Stimulated activated CD8-positive, alpha-beta memory T cell treated with anti-CD3 and anti-CD28 coated beads, Interleukin-12 subunit alpha, Interleukin-12 subunit beta, amount 100 ng/mL, for 1 hour (primary cell): ENCODE data around the gene USP11.

ENCODE experiments used
- DNase-seq: peaks from one replicate; pipeline ENCODE4 v3.0.0-alpha.2; 2020; ENCODE audit warnings: low read depth

USP11 gene

DNA sequence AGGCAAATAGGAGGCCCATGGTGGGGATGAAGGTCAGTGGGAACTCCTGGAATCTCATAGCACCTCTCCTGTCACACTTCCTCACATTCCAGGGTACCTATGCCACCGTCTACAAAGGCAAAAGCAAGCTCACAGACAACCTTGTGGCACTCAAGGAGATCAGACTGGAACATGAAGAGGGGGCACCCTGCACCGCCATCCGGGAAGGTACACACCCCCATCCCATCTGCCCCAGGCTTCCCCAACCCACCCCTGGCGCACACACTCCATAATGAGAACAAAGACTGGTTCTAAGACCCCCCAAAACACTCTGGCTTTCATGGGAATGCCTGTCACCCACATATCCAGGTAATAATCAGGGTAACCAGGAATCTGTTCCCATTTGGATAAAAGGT is 7.9 kb upstream of the USP11 start:
- DNase-seq: no peak

DNA sequence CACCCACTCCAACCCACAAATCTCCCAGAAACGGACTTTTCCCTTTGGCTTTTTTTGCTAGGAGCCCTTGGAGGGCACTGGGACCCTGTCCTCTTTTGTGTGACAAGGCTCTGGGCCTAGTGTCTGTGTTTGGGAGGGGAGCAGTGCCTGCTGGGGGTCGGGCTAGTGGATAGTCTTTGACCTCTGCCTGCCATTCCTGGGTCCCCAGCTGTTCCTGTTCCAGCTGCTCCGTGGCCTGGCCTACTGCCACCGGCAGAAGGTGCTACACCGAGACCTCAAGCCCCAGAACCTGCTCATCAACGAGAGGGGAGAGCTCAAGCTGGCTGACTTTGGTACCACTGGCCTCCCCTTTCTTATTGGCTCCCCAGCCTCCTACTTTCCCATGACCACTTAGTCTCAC is 6.7 kb upstream of the USP11 start:
- DNase-seq: no peak

DNA sequence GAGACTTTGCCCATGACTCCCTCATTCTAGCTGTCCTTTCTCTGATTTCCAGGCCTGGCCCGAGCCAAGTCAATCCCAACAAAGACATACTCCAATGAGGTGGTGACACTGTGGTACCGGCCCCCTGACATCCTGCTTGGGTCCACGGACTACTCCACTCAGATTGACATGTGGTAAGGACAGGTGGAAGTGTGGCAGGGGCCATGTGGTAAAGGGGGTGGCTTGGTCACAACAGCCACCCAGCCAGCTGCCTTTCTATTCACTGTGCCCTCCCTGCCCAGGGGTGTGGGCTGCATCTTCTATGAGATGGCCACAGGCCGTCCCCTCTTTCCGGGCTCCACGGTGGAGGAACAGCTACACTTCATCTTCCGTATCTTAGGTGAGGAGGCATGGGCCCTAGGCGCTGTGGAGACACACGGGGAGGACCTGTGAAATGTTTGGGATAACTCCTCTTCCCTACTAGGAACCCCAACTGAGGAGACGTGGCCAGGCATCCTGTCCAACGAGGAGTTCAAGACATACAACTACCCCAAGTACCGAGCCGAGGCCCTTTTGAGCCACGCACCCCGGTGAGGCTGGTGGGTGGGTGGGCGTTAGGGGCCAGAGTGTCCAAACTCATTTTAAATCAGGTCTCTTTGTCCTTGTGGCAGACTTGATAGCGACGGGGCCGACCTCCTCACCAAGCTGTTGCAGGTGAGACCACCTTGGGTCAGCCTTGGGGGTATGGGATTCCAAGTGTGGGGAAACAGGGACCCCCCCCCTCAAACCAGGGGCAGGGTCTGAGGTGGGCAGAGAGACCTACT is 6.1 kb upstream of the USP11 start:
- no peak for DNase-seq

DNA sequence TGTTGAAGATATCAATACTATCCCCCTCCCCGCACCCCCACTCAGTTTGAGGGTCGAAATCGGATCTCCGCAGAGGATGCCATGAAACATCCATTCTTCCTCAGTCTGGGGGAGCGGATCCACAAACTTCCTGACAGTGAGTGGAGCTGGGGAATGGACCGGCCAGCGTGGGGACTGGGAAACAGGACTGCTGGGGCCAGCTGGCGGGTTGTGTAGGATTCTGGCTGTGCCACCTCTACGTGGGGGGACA is 5.5 kb upstream of the USP11 start:
- DNase-seq: no peak

DNA sequence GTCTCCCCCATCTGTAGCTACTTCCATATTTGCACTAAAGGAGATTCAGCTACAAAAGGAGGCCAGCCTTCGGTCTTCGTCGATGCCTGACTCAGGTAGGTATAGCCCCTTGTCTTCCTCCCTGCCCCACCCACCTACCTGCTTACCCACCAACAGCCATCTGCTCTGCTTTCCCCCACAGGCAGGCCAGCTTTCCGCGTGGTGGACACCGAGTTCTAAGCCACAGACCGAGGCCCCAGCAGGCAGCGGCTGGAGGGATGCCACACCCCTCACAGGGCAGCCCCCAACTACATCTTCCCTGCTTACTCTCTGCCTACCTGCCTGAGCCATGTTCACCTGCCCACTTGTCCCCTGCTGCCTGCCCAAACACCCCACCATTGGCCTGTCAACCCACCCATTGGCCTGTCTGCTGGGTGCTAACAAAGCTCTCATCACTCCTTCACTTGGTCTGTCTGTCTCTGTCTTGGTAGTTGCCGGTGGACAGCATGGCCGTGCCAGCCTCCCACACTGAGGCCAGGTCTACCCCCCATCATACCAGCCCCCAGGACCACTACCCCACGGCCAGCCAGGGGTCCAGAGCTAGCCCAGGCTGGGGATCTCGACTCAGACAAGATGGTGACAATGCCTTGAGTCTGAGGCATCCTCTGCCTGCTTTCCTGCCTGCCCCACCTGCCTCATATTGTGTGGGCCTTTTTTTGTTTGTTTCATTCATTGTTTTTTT is 4.1 kb upstream of the USP11 start:
- no peak for DNase-seq

DNA sequence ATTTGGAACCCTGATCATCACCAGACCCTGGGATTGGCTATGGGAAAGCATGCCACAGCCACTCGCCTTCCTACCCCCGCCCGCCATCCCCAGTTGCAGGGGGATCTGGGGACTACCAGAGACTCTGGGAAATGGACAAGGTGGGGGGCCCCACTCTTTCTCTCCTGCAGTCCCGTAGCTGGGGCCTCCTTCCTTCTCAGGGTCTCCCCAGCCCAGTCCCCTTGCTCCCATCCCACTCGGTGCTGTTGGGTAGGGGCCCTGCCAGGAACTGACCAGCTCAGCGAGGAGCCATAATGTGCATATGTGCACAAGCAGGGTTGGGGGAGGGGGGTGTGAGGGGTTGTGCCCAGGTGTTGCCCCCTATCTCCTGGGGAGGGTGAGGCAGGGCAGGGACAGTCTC is 3.4 kb upstream of the USP11 start:
- DNase-seq: no peak

DNA sequence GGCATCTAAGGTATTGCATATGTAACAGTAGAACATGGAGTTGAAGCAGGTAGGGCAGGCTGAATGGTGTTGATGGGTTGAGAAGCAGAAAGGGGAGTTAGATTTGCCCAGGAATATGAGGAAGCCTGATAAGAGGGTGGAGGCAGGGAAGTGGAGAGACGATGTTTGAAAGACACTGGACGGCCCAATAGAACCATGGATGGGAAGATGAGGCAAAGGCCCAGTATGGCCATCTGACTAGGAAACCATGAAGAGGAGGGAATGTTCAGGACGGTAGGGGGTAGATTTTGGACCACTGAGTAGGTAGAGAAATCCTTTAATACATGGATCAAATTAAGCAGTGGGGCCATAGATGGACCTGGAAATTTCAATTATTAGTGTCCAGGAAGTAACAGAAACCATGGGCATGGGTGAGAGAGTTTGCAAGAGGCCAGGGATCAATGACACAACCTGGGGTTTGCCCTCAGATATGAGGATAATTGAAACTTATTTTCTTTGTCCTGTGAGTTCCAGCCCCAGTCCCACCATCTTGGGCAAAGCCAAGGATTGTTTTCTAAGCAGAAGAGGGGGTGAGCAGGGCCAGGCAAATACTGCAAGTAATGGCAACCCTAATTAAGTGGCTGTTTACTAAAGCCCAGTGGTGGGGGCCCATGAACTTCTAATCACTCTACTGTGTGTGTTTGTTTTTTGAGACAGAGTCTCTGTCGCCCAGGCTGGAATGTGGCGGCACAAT is 2.5 kb upstream of the USP11 start:
- no peak for DNase-seq

DNA sequence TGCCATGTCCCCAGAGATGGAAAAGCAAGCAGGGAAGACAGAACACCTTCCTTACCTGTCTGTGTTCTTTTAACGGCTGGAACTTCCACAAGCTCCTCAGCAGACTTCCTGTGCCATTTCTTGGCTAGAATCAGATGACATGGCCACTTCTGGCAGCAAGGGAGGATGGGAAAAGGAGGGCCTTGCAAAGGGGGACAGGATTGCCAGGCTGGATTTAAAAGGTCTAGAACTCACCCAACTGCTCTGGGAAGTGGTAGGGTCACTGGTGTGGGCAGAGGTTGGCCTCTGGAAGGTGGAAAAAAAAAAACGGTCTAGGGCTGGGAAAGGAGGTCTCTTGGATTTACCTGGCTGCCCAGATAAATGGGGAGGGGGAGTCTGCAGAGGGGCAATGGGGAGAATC is 1.6 kb upstream of the USP11 start:
- DNase-seq: no peak

DNA sequence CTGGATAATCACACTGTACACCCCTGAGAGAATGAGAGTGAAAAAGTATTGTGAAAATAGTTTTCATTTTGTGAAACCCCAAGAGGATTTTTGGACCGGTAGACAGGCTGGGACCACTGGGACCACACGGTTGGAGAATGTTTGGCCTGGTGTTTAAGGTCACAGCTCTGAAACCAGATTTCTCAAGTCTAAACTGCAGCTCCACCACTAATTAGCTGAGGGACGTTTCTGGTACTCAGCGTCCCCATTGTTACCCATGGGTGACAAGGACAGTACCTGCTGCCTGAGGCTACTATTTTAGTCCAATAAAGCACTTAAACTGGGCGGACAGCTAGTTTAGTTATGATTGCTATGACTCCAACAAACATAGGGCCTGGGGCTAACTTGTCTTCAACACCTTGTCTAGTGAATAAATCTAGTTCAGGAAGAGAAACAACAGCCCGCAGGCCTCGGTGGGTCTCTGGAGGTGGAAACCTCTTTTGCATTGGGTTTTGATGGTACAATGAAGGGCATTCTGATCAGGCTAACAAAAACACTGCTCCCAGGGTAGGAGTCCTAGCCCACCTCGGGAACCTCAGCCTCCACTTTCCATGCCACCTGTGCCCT is 509 bp upstream of the USP11 start:
- no peak for DNase-seq

DNA sequence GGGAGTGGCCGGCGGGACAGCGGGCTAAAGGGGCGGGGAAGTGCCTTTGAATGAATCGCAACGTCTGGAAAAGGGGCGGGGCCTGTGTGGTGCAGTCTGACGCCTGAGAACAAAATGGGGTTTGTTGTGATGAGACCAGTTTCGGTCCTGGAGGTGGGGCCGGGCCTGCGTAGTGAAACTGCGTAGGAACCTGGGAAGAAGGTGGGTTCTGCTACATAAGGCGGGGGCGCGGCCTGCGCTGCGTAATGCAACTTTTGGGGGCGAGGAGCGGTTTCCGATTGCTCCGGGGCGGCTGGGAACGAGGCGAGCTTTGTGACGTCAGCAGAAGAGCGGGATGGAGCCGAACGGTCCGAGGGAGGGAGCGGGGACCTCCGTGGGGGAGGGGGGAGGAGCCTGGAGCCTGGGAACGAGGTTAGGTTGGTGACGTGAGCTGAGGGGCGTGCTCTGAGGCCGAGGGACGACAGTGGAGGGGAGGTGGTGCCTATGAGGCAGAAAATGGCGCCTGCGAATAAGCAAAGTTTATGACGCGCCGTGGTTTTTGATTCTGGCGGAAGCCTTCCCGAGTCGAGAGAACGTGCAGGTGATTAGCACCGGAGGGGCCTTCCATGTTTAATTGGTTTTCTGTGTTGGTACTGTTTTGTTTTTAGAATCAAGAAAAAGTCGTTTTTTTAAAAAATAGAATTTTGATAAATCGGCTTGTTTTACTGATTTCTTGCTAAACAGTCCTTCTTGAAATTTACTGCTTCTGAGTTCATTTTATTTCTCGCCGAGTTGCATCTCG is 714 bp downstream of the USP11 start:
- DNase-seq: peak; percentile 86

DNA sequence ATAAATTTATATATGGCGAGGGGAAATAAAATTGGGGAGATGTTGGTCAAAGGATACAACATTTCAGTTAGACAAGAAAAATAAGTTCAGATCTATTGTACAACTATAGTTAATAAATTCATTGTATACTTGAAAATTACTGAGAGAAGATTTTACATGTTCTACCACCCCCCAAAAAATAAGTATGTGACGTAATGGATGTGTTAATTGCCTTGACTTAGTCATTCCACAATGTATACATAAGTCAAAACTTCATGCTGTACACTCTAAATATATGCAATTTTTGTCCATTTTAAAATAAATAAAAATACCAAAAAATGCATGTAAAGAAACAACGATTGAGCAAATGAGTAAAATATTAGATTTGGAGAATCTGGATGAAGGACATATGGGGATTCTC is 1.8 kb downstream of the USP11 start:
- no peak for DNase-seq

DNA sequence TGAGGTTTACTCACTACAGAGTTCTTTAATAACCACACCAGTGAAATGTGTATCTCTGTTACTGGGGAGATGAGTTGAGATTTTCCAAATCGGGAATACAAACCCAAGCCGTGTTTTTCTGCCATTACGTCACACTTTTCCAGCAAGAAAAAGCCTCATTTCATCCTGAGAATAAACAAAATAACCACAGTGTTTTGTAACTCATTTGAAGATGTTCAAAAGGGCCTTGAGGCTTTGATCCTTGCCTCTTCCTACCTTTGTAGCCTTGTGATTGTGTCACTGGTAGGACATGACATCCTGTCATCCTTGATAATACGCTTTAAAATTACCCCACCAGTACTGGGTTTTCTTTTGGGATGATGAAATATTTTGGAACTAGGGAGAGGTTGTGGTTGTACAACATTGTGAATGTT is 2.9 kb downstream of the USP11 start:
- DNase-seq: no peak

DNA sequence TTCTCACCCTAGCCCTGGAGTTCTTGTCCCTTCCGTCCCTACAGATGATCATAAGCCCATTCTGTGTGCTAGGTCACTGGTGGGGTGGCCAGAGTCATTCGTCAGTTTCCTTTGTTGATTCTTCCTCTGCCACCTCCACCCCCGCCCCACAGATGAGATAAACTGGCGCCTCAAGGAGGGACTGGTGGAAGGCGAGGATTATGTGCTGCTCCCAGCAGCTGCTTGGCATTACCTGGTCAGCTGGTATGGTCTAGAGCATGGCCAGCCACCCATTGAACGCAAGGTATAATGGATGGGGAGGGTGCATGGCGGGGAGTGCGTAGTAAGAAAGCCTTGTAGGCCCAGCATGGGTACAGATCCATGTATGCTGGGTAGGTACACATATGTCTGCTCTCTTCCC is 6.4 kb downstream of the USP11 start:
- DNase-seq: no peak

DNA sequence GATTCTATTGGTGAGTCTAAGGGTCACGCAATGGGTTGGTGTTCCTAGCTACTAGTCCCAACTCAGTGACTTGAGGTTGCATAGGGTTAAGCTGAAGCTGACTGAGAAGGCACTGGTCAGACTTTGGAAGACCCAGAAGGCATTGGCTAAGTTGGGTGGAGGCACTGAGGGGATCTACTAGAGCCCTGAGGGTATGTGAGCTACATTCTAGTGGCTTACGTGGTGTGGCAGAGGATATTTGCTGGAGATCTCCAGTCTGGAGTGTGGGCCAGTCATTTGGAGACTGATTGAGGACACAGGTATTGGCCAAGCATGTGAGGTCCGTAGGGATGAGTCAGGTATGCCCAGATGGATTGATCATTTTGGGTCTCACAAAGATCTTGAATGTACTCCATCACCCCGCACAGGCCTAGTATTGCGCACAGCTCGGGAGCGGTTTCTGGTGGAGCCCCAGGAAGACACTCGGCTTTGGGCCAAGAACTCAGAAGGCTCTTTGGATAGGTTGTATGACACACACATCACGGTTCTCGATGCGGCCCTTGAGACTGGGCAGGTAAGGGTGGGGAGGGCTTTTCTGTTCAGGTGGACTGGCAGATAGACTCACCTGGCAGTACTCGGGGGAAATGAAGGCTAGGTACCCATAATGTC is 7.2 kb downstream of the USP11 start:
- no peak for DNase-seq

DNA sequence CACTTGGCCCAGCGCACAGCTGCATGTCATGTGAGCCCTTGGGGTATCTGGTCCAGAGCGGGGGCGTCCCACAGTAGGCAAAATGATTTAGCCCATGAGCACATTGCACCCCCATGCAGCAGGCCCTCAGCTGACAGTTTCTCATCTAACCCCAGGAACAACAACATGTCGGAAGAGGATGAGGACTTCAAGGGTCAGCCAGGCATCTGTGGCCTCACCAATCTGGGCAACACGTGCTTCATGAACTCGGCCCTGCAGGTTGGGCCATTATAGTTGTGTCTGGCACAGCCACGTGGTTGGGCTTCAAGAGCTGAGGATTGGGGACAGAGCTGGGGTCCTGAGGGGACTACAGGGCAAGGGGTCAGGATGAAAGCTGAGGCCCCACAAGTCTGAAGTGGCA is 7.8 kb downstream of the USP11 start:
- DNase-seq: no peak

DNA sequence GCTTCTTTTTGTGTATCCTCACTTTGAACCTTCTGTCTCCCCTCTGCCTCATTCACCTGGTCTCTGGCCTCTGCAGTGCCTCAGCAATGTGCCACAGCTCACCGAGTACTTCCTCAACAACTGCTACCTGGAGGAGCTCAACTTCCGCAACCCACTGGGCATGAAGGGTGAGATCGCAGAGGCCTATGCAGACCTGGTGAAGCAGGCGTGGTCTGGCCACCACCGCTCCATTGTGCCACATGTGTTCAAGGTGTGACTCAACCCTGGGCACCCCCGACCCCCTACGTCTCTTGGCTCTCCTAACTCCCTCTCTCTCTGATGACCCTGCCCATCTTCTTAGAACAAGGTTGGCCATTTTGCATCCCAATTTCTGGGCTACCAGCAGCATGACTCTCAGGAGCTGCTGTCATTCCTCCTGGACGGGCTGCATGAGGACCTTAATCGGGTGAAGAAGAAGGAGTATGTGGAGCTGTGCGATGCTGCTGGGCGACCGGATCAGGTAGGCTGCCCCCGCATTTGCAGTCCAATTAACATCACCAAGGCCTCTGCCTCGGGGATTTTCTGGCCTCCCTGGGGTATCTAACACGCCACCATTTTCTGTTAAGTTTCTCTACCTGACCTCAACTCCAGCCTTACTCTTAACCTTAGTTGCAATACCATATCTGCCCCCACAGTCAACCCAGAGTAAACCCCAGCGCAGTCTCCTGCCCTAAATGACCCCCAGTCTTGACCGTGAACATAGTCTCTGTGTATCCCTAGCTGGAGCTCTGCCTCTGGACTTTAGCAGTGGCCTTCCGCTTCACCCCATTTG is 8.6 kb downstream of the USP11 start:
- no peak for DNase-seq

DNA sequence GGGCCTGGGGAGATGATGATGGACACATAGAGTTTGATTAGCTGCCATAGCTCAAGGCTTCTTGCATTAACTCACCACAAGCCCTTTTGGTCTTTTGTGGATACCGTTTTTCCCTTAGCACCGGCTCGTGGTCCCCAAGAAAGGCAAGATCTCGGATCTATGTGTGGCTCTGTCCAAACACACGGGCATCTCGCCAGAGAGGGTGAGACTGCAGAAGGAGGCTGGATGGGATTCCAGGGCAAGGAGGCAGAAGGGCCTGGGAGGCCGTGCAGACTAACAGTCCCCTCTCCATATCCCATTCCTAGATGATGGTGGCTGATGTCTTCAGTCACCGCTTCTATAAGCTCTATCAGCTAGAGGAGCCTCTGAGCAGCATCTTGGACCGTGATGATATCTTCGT is 9.5 kb downstream of the USP11 start:
- no peak for DNase-seq

DNA sequence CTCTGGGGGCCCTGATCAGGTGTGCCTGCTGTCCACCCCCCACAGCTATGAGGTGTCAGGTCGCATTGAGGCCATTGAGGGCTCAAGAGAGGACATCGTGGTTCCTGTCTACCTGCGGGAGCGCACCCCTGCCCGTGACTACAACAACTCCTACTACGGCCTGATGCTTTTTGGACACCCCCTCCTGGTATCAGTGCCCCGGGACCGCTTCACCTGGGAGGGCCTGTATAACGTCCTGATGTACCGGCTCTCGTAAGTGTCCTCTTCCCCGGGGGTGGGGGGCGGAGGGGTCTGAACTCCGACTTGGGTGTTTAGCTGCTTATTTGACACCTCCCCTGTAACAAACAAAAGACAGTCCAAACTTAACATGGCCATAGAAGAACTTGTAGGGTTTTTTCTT is 10.5 kb downstream of the USP11 start:
- no peak for DNase-seq

DNA sequence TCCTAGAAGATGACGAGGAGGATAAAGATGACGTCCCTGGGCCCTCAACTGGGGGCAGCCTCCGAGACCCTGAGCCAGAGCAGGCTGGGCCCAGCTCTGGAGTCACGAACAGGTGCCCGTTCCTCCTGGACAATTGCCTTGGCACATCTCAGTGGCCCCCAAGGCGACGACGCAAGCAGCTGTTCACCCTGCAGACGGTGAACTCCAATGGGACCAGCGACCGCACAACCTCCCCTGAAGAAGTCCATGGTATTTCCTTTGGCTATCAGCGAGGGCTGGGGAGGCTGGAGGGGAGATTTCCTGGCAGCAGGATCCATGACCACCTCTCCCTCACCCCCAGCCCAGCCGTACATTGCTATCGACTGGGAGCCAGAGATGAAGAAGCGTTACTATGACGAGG is 11.9 kb downstream of the USP11 start:
- no peak for DNase-seq

DNA sequence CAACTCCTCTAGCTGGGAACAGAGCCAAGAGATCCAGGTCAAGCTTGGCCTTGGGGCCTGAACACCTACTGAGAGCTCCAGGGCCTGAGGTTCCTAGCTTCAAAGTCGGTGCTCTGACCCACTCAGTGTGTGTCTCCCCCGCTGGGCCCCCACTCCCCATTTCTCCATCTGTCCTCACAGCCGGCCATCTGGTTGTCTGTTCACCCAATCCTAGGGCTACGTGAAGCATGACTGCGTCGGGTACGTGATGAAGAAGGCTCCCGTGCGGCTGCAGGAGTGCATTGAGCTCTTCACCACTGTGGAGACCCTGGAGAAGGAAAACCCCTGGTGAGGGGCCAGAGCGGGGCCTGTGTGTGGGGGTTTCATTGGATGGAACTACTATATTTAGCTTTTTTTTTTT is 12.3 kb downstream of the USP11 start:
- no peak for DNase-seq
